ENCODE measurements around the gene LRRC74B.

The LRRC74B gene, protein sequence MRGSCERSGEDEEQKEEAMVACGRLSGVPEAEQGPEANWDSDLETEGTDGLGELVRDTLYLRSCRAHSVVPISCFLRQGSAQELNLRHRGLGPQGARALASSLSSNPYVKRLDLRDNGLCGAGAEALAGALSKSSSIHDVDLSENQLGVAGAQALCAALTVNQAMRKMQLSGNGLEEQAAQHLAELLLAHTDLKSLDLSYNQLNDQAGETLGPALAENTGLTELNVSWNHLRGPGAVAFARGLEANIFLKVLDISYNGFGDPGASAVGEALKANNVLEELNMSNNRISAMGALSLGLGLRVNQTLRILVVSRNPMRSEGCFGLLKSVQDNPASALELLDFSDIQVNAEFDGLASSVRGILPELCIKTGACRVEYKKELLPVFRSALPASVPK

DNA sequence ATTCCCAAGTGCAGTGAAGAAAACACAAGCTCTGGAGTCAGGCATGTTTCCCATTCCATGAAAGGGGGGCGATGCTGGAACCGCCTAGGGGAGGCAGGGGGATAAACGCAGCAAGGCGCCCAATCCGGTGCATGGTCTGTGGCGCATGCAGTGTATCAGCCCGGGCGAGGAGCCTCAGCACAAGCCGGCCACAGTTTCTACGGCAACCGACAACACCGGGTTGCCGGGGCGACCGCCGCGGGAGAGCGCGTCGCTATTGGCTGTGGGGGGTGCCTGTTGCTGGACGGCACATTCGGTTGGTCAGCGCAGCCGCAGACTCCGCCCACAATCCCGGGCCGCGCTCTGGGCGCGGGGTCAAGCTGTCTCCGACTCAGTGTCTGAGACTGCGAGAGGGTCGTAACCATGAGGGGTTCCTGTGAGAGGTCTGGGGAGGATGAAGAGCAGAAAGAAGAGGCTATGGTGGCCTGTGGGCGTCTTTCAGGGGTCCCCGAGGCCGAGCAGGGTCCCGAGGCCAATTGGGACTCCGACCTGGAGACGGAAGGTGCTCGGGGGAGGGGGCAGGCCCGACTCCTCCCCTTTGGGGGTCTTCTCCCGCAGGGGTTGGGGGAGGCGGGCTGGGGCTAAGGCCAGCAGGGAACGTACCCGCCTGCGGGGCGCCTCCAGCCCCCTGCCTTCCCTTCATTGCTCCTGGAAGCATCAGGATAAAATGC lies at the start of gene LRRC74B:
LRRC74B (plus strand) TSS at position 362 of the 710 bp plus-strand sequence; CDS start at position 403, 41 bp downstream.
- no peak within 1 kb of the TSS for H3K9ac ChIP-seq (ENCODE audit: low read length)
- H3K9me2 ChIP-seq (replicated peaks; ENCODE audit: insufficient read depth, low read length), result no peaks in the 10 kb centered on the region
- H2AFZ ChIP-seq (ENCODE audit: low read depth, low read length, severe bottlenecking), result no peak within 1 kb of the TSS
- no peak within 1 kb of the TSS for H3K4me3 ChIP-seq (ENCODE audit: insufficient read depth, low read length, poor library complexity, severe bottlenecking)
- no peaks in the 10 kb centered on the region for H3K36me3 ChIP-seq (ENCODE audit: low read length)
- H3K27me3 ChIP-seq (ENCODE audit: low read length), result no peaks in the 10 kb centered on the region
- H3K27ac ChIP-seq (ENCODE audit: low read depth, low read length), result no peak within 1 kb of the TSS
- H3K4me2 ChIP-seq (ENCODE audit: low read depth, low read length, poor library complexity, severe bottlenecking), result peak within 1 kb of the TSS; percentile 25
- no peaks in the 10 kb centered on the region for H4K20me1 ChIP-seq (ENCODE audit: low read depth, low read length)
- H3K9me3 ChIP-seq (ENCODE audit: insufficient read depth, low read length), result no peaks in the 10 kb centered on the region
- no peak for TF ChIP-seq EZH2phosphoT487 (conservative IDR thresholded peaks at IDR 0.05; ENCODE audit: low read length)
- no peak for TF ChIP-seq CTCF (IDR thresholded peaks at IDR 0.05; ENCODE audit: insufficient read depth, low read length, poor library complexity, severe bottlenecking)
- H3K79me2 ChIP-seq (ENCODE audit: insufficient read depth, low read length), result no peaks in the 10 kb centered on the region
- no peaks in the 10 kb centered on the region for H3F3A ChIP-seq (ENCODE audit: insufficient read depth)

GRCh38 chr22:20996031-20996410 lies 49.7 kb upstream of the LRRC74B start:
- Histone ChIP-seq H3K4me3 (ENCODE audit: insufficient read depth, low read length, poor library complexity, severe bottlenecking) (no peak overlapping the region), H2AFZ (ENCODE audit: low read depth, low read length, severe bottlenecking) (no peak overlapping the region), H3K79me2 (ENCODE audit: insufficient read depth, low read length) (peaks cover 2% of the 10 kb centered on the region), H3K36me3 (ENCODE audit: low read length) (no peaks in the 10 kb centered on the region), H3K4me2 (ENCODE audit: low read depth, low read length, poor library complexity, severe bottlenecking) (no peak overlapping the region), H3K9me3 (ENCODE audit: insufficient read depth, low read length) (no peaks in the 10 kb centered on the region), H3K9me2 (replicated peaks; ENCODE audit: insufficient read depth, low read length) (no peaks in the 10 kb centered on the region), H4K20me1 (ENCODE audit: low read depth, low read length) (no peaks in the 10 kb centered on the region), H3F3A (ENCODE audit: insufficient read depth) (no peaks in the 10 kb centered on the region), H3K27ac (ENCODE audit: low read depth, low read length) (no peak overlapping the region), H3K27me3 (ENCODE audit: low read length) (no peaks in the 10 kb centered on the region), H3K9ac (ENCODE audit: low read length) (no peak overlapping the region)
- TF ChIP-seq CTCF (IDR thresholded peaks at IDR 0.05; ENCODE audit: insufficient read depth, low read length, poor library complexity, severe bottlenecking), result no peak
- TF ChIP-seq EZH2phosphoT487 (conservative IDR thresholded peaks at IDR 0.05; ENCODE audit: low read length), result no peak

DNA sequence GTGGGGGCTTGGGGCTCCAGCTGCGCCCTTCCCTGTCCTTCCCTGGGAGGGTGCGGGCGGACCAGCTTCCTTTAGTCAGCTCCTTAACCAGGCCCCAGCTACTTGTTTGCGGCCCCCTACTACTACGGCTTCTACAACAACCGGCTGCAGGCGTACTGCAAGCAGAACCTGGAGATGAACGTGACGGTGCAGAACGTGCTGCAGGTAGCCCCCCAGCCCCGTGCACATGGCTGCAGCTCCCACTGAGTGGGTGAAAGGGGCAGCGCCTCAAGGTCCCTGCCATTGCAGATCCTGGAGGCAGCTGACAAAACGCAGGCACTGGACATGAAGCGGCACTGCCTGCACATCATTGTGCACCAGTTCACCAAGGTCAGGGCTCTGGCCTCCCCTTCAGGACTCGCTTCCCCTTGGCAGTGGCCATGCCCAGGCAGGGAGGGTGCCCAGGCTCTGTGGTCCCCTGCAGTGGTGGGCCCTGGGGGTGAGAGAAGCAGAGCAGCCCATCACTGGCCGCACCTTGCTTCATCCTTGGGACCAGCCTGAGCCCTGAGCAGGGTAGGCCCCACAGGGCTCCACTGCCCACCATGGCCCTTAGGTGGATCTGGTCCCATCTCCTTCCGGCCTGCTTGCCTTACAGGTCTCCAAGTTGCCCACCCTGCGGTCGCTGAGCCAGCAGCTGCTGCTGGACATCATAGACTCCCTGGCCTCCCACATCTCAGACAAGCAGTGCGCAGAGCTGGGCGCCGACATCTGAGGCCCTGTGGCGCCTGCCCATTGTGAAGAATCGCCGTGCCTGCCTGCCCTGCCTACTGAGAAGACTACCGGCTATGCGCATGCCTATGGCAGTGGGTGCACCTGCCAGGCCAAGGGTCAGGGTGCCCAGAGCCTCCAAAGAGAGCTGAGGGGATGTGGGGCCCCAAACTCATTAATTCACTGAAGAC lies 48.9 kb upstream of the LRRC74B start:
- no peak overlapping the region for H3K4me3 ChIP-seq (ENCODE audit: insufficient read depth, low read length, poor library complexity, severe bottlenecking)
- H3K27me3 ChIP-seq (ENCODE audit: low read length), result no peaks in the 10 kb centered on the region
- no peak overlapping the region for H3K9ac ChIP-seq (ENCODE audit: low read length)
- no peak overlapping the region for H2AFZ ChIP-seq (ENCODE audit: low read depth, low read length, severe bottlenecking)
- no peaks in the 10 kb centered on the region for H3K36me3 ChIP-seq (ENCODE audit: low read length)
- peaks cover 8% of the 10 kb centered on the region for H3K79me2 ChIP-seq (ENCODE audit: insufficient read depth, low read length)
- no peaks in the 10 kb centered on the region for H3F3A ChIP-seq (ENCODE audit: insufficient read depth)
- H3K27ac ChIP-seq (ENCODE audit: low read depth, low read length), result no peak overlapping the region
- no peaks in the 10 kb centered on the region for H4K20me1 ChIP-seq (ENCODE audit: low read depth, low read length)
- H3K4me2 ChIP-seq (ENCODE audit: low read depth, low read length, poor library complexity, severe bottlenecking), result no peak overlapping the region
- TF ChIP-seq EZH2phosphoT487 (conservative IDR thresholded peaks at IDR 0.05; ENCODE audit: low read length) (no peak), CTCF (IDR thresholded peaks at IDR 0.05; ENCODE audit: insufficient read depth, low read length, poor library complexity, severe bottlenecking) (no peak)
- H3K9me2 ChIP-seq (replicated peaks; ENCODE audit: insufficient read depth, low read length), result no peaks in the 10 kb centered on the region
- no peaks in the 10 kb centered on the region for H3K9me3 ChIP-seq (ENCODE audit: insufficient read depth, low read length)
